HG02678 (cell line): Measurements from ENCODE around the gene PTGS2.
"Not testable (repeated sequence)": the region's sequence is repeated elsewhere in the genome, so short reads cannot be mapped to it uniquely, and the experiment has no call there.

Source experiments
- ATAC-seq: cut with Tn5 transposase; IDR thresholded peaks from one replicate; pipeline ENCODE4 v1.9.1; 2021; ENCODE audit warnings: mild to moderate bottlenecking, moderate library complexity; ENCODE audit not compliant: unreplicated experiment

The PTGS2 gene

DNA sequence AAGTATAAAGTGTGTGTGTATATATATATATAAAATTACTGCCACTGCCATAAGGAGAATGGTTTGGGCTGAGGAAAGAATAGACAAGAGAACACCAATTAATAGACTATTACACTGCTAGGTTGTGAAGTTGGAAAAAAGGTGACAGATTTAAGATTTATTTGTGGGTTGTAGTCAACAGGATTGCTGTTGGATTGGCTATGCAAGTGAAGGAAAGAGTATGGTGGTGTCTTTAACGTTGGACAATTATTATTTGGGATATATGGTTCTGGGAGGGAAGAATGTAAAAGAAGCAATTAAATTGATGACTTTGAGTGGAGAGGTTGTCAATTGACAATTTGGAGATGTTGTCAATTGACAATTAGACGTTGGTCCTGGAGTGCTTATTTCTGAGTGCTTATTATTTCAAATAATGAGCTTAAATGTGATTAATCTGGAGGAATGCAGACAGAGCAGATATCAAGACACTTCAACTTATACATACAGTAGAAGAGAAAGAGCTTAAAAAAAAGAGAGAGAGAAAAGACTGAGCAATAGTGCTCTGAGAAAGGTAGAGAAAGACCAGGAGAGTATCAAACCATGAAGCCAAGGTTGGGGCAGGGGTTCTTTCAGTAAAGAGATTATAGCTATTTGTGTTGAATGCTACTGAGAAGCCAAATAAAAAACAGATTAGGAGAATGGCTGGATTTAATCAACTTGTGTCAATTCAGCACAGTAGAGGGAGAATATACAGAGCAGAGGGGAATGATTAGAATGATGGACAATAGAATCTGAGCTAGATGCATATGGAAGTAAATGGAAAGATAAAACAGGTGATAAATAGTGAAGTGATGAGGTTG is 9.7 kb downstream of the PTGS2 start:
- no peak for ATAC-seq

DNA sequence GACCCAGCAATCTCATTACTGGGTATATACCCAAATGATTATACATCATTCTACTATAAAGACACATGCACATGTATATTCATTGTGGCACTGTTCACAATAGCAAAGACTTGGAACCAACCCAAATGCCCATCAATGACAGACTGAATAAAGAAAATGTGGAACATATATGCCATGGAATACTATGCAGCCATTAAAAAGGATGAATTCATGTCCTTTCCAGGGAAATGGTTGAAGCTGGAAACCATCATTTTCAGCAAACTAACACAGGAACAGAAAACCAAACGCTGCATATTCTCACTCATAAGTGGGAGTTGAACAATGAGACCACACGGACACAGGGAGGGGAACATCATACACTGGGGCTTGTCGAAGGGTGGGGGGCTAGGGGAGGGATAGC is 10.4 kb downstream of the PTGS2 start:
- ATAC-seq, result not testable (repeated sequence)

DNA sequence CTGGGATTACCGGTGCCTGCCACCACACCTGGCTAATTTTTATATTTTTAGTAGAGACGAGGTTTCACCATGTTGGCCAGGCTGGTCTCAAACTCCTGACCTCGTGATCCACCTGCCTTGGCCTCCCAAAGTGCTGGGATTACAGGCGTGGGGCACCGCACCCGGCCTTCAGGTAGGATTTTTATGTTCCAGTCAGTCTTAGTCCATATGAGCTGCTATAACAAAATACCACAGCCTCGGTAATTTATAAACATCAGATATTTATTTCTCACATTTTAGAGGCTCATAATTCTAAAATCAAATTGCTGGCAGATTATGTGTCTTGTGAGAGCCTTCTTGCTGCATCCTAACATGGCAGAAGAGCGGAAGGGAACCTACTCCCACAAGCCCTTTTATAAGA is 16.0 kb downstream of the PTGS2 start:
- not testable (repeated sequence) for ATAC-seq

DNA sequence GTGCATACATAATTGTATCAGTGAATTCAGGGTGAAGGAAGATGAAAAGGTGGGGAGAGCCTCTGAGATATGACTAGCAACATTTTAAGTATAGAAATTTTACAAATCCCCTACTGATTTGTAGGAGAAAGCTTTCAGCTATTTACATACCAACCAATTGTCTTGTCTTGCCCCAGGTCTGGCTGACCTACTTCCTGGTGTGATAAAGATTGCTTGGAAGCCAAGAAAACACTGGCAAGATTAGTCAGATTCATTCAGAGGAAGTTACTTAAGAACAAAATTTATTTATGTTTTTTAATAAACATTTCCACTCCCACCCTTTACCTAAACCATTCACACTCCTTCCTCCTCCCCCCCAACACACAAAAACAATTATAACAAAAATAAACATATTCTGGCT is 17.5 kb downstream of the PTGS2 start:
- no peak for ATAC-seq

DNA sequence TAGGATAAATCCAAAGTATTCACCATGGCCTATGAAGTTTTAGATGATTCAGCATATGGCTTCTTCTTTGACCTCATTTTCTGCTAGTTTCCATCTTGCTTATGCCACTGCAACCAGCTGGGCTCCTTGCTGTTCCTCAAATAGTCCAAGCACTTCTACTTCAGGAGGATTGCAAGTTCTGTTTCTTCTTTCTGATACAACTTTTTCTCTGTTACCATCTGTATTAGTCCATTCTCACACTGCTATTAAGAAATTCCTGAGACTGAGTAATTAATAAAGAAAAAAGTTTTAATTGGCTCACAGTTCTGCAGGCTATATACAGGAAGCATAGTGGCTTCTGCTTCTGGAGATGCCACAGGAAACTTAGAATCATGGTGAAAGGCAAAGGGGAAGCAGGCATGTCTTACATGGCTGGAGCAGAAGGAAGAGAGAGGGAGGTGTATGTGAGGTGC is 20.3 kb downstream of the PTGS2 start:
- no peak for ATAC-seq

DNA sequence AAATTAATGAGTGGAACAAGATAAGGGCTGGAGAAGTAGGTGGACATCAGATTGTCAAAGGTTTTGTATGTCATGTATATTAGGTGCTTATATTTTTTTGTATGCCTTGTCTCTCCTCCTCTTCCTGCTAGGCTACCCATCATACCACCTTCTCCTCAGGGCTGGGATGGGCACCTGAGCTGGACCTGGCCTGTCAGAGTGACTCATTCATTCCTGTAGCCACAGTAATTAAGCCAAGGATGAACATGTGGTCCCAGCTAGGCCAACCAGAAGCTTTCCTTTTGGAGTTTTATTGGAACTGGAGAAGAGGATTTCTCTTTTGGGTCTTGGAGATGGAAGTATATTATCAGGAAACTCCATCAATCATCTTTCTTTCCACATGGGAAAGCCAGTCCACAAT is 21.2 kb downstream of the PTGS2 start:
- no peak for ATAC-seq

DNA sequence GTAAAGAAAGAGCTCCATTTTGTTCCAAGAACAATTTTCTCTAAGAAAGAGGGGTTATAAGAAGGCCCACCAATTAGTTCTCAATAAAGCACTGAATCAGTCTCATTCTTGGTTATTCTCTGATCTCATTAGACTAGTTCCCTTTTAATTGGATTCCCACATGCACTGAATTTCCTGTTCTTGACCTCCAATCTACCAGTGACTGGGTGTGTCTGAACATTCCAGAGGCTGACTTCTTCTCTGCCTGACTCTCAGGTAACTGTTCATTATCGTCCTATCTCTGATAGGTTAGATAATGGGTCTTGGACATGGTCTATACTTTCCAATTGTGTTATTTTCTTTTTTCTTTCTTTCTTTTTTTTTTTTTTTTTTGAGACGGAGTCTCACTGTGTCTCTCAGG is 22.7 kb downstream of the PTGS2 start:
- no peak for ATAC-seq

DNA sequence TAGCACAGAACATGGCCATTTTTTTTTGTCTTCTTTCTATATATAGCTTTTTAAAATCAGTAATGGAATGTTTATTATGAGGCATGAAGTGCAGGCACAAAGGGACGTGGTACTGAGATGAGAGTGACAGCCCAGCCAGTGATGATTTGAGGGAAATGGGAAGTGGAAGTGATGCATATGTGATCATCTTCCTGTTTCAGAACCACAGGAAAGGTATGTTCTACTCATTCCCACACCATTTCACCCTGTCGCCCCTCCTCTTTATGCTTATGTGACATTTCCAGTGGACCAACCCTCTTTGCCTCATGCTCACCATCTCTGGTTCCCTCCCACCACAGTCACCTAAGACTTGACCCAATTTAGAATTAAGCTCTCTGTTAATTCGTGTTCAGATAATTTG is 24.3 kb downstream of the PTGS2 start:
- ATAC-seq, result no peak

DNA sequence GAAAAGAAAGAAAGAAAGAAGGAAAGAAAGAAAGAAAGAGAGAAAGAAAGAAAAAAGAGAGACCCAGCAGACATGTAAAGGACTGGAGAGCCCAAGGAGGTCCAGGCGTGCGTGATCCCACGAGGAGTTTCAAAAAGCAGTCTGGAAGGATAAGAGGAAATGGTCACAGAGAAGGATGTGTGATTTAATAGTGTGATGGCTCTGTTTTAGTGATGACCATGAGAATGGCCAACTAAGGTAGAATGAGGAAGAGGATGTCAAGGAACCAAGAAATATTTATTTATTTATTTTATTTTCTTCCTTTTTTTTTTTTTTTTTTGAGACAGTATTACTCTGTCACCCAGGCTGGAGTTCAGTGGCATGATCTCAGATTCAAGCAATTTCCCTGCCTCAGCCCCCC is 25.5 kb downstream of the PTGS2 start:
- ATAC-seq, result no peak

DNA sequence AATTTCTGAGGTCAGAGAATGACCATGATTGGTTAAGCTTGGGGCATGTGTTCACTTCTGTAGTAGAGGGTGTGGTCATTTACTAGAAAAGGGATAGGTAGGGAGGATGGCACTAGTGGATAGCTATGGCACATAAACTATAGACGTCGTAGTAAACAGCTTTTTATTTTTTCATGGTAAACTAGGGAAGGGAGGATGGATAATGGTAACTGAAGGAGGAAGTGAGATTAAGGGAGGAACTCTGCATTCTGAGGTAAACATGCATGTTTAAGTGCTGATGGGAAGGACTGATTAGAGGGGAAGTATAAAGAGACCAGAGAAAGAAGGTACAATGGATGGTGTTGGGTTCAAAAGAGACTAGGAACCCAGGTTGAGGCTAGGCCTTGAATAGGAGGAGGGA is 26.9 kb downstream of the PTGS2 start:
- ATAC-seq, result no peak

DNA sequence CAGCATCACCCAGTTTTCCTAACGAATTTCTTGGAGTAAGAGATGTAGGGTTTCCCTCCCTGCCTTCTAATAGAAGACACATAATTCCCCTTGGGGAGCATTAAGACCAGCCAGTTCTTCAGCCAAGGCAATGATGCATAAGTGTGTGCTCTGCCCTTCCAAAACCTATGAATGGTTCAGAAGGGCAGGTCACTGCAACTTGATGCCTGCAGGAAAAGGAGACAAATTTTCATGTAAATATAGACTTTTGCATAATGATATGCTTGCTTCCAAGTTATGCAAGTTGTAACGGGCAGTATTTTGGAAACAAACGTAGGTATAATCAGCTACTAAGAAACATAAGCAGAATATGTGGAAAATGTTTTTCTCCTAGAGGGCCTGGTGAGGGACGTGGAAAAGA is 31.6 kb downstream of the PTGS2 start:
- no peak for ATAC-seq

DNA sequence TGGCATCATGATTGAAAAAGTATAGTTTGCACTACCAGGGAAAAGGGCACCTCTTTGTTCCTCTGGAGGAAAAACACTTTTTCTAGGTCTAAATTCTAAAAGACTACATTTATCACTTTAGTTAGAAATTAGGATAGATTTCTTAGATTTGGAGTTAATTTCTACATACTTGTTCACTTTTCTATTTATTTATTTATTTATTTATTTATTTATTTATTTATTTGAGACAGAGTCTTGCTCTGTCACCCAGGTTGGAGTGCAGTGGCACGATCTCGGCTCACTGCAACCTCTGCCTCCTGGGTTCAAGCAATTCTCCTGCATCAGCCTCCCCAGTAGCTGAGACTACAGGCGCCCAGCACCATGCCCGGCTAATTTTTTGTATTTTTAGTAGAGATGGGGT is 32.2 kb downstream of the PTGS2 start:
- not testable (repeated sequence) for ATAC-seq

DNA sequence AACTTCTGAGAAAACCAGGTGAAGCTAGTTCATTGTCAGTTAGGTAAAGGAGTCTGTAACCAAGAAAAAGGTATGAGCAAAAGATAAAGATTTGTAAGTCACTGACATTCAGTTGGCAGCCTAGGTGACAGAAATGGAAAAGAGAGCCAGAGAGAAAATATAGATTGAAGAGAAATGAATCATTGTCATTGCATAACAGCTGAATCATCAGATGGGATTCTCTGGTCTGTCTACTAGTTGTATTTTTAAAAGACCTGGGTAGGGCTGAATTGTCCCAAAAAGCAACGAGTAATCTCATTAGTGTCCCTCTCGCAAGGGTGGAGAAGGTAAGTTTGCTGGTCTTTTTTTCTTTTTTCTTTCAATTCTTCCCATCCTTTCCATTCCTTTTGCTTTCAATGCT is 36.6 kb downstream of the PTGS2 start:
- no peak for ATAC-seq

DNA sequence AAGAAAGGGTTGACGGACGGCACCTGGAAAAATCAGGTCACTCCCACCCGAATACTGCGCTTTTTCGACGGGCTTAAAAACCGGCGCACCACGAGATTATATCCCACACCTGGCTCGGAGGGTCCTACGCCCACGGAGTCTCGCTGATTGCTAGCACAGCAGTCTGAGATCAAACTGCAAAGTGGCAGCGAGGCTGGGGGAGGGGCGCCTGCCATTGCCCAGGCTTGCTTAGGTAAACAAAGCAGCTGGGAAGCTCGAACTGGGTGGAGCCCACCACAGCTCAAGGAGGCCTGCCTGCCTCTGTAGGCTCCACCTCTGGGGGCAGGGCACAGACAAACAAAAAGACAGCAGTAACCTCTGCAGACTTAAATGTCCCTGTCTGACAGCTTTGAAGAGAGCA is 42.7 kb downstream of the PTGS2 start:
- not testable (repeated sequence) for ATAC-seq

DNA sequence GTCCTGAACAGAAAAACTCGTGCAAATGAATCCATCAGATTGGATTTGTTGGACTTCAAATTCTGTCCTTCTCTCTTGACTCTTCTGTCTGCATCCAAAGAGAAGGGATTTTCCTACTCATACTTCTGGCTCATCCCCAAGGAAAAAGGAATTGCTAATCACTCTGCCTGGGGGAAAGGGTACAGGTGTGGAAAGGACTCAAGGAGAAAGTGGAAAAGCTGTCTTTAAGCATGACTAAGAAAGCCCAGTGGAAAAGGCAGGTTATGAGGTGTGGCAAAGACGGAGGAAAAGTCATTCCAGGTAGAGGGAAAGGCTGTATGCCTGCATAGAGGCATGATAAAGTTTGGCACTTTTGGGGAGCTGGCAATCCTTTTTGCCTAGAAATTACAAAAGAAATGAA is 43.4 kb downstream of the PTGS2 start:
- no peak for ATAC-seq

DNA sequence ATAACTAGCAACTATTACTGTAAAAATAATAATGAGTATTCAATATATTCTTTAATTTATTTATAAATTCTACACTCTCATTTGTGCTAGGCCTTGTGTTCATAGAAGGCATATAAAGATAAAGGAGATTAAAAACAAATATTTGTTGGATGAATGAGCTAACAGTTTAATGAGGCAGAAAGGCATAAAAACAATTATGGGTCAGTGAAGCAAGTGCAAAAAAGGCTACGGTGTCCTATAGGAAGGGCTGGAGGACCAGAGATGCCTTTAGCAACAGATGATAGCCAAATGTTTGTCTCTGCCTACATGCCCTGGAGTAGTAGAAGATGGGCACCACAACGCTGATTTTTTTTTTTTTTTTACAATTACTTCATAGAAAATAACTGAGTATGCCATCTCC is 45.7 kb downstream of the PTGS2 start:
- ATAC-seq, result no peak

DNA sequence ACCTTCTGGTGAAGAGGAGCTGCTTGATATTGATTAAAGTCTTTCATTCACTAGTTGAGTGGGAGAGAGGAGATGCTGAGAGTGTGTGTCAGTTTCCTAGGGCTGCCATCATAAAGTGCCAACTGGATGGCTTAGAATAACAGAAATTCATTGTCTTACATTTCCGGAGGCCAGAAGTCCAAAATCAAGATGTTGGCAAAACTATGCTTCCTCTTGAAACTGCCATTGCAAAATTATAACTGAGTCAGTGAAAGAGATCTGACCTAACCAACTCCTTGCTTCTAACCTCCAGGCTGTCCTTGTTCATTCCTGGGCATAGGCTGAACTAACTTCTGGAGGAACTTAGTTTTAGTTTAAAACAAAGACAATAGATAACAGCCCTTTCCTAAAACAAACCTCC is 47.1 kb downstream of the PTGS2 start:
- ATAC-seq, result no peak

DNA sequence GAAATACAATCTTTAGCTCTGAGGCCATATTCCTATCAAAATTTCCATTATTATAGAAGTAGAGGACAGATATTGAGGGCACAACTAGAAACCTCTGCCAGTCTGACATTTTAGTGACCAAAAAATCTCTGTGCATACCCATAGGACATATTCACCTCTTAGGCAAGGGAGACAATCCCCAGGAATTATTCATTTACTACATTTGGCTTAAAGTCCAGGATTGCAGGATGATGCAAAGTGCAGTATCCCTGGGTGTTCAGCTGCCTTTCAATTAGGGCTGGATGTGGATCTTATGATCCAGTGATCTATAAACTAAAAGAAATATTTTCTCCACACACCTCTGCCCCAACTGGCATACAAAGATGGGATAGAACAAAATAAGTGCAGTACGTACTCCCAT is 50.9 kb downstream of the PTGS2 start:
- ATAC-seq, result no peak

DNA sequence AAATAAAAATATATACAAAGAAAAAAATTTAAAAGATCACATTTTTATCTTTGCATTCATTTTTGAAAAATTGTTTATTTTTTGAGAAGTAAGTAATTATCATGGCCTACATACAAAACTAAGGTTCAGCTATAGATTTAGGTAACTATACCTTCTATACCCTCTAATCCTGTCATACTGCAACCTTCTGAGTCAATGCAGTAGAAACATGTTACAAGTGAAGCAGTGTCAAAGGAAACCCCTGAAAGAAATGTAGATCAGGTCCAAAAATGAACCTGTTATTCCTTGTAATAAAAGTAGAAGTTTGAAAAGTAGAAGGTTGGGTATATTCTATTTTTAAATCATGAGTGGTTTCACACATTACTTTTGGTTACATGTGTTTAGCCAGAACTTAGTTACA is 51.3 kb downstream of the PTGS2 start:
- ATAC-seq, result no peak

DNA sequence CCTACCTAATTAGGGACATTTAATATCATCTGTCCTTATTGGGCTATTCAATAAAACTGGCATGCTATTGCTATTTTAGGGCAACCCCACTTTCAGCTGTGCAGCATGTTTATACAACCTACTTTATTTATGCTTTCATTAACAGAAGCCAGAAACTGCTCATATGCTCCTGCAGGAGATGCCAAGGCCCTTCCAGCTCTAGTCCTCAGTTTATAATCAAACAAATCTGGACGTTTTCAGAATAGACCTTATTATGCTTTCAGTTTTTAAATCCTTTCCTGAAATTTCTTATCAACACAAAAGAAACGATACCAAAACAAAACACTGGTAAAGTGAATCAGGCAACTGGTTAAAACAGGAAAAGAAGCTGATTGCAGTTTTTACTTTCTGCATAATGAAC is 53.2 kb downstream of the PTGS2 start:
- ATAC-seq, result no peak

DNA sequence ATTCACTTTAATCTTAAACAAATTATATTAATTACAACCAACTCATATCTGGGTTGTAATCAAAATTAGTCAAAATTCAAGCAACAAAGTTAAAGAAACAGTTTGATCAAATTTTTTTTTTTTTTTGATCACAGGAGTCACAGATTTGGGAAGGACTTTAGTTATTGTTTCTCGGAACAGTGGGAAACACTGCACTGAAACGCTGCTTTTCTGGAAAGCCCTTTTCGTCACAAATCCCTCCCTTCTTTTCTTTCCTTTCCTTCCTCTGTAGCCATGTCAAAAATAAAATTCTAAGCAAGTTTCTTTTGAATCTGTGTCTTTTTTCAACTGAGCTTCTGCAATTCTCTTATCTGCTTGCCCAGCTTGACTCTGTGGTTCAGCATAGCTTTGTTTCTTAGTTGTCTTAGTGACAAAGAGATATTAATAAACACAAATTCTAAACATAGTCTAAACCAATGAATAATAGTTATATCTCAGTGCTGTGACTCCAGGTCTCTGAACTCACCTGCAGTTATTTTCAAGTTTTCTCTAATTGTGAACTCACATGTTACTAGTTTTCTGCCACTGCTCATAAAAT is 53.8 kb downstream of the PTGS2 start:
- ATAC-seq, result no peak

DNA sequence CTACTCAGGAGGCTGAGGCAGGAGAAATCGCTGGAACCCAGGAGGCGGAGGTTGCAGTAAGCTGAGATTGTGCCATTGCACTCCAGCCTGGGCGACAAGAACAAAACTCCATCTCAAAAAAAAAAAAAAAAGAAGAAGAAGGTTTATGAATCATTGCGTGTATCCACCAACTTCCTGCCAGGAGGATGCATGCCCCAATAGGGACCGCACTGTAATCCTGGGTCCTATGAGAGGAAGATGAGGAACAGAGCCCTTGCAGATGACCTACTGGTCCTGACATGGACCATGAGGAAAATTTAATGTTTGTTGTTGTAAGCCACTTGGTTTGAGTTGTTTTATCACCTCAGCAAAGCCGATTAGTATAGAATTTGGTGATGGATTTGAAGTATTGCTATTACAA is 56.7 kb downstream of the PTGS2 start:
- no peak for ATAC-seq
